GM12878 (cell line): ENCODE measurements around the gene ASNSD1. TPM values are rescaled to one million over a fixed set of nuclear protein-coding genes. Genes with fewer than 3 reads are reported as not detected.

Source experiments
- BACH1 ChIP-seq: fragments of 450-650 bp; IDR thresholded peaks from 2 replicates; pipeline ENCODE4 v1.6.1; 2017; ENCODE audit warnings: mild to moderate bottlenecking, borderline replicate concordance
- CREM ChIP-seq: IDR thresholded peaks from 2 replicates; pipeline ENCODE4 v1.6.1; 2014; ENCODE audit warnings: antibody characterized with exemption, low read depth
- E2F4 ChIP-seq: IDR thresholded peaks from 2 replicates; pipeline ENCODE4 v1.6.1; 2012; ENCODE audit warnings: low read depth, low read length, improper control_type of control experiment
- FOS ChIP-seq: IDR thresholded peaks from 3 replicates; pipeline ENCODE4 v1.6.1; 2011; ENCODE audit warnings: borderline replicate concordance; ENCODE audit not compliant: insufficient read length; ENCODE audit errors: extremely low read depth
- HCFC1 ChIP-seq: fragments of 150-350 bp; IDR thresholded peaks from 2 replicates; pipeline ENCODE4 v1.6.1; 2014; ENCODE audit warnings: low read length
- IKZF1 ChIP-seq: fragments of 450-650 bp; conservative IDR thresholded peaks from 2 replicates; pipeline ENCODE4 v1.6.1; 2017; ENCODE audit warnings: antibody characterized with exemption, mild to moderate bottlenecking
- MLLT1 ChIP-seq: fragments of 450-650 bp; IDR thresholded peaks from 2 replicates; pipeline ENCODE4 v1.6.1; 2016; ENCODE audit warnings: mild to moderate bottlenecking
- NFYB ChIP-seq: IDR thresholded peaks from 2 replicates; pipeline ENCODE4 v1.6.1; 2011; ENCODE audit warnings: low read depth, mild to moderate bottlenecking, low read length, improper control_type of control experiment, moderate library complexity; ENCODE audit not compliant: insufficient read depth
- PAX5 ChIP-seq: IDR thresholded peaks from 2 replicates; pipeline ENCODE4 v1.6.1; 2011; ENCODE audit warnings: low read depth, low read length, borderline replicate concordance
- PBX3 ChIP-seq: IDR thresholded peaks from 2 replicates; pipeline ENCODE4 v1.6.1; 2011; ENCODE audit warnings: mild to moderate bottlenecking, low read depth, low read length, moderate library complexity; ENCODE audit not compliant: insufficient replicate concordance
- PML ChIP-seq: IDR thresholded peaks from 2 replicates; pipeline ENCODE4 v1.6.1; 2012; ENCODE audit warnings: low read length, inconsistent platforms
- REST ChIP-seq: IDR thresholded peaks from 2 replicates; pipeline ENCODE4 v1.6.1; 2012; ENCODE audit warnings: mild to moderate bottlenecking, low read depth, low read length
- SMAD1 ChIP-seq: fragments of 450-650 bp; IDR thresholded peaks from 2 replicates; pipeline ENCODE4 v1.6.1; 2018; ENCODE audit warnings: mild to moderate bottlenecking, low read depth; ENCODE audit not compliant: partially characterized antibody
- SMAD5 ChIP-seq: IDR thresholded peaks from 2 replicates; pipeline ENCODE4 v1.6.1; 2016; ENCODE audit warnings: antibody characterized with exemption, low read depth
- STAT3 ChIP-seq: IDR thresholded peaks from 2 replicates; pipeline ENCODE4 v1.6.1; 2011; ENCODE audit warnings: low read depth, low read length, improper control_type of control experiment
- ZNF24 ChIP-seq: fragments of 450-650 bp; IDR thresholded peaks from 2 replicates; pipeline ENCODE4 v1.6.1; 2017; ENCODE audit warnings: antibody characterized with exemption, mild to moderate bottlenecking
- polyA plus RNA-seq, 11 experiments: library from polyadenylated mRNA; depleted of rRNA in 4 of 11; unstranded in 6 of 11; stranded (reverse) in 5 of 11; fragments of >200 nt; fragmentation: Nextera tagmentation in 4 of 11; fragmentation: Illumina TruSeq in 1 of 11; extraction: Ambion mirVana in 4 of 11; extraction: Trizol in 1 of 11; gene quantifications; 1 replicate in 1 of 11; 2 replicates in 10 of 11; pipeline versions ENCODE4 v1.2.1 to v1.2.3, GENCODE V29; 2011 to 2016; ENCODE audit warnings: inconsistent platforms in 2 of 11, missing spikeins in 2 of 11, low read depth in 1 of 11
- total RNA-seq, 4 experiments: library from RNA; depleted of rRNA in 3 of 4; stranded (reverse); fragments of >200 nt in 3 of 4; fragmentation: Illumina TruSeq in 1 of 4; extraction: Trizol in 1 of 4; gene quantifications; 2 replicates each; pipeline versions ENCODE4 v1.2.1 to v1.2.3, GENCODE V29; 2013 to 2021
- TF ChIP-seq, protein P1 (sequence below): fragments of 450-650 bp; IDR thresholded peaks from 2 replicates; pipeline ENCODE4 v1.6.1; 2016; ENCODE audit warnings: mild to moderate bottlenecking, moderate library complexity, borderline replicate concordance

The ASNSD1 gene
- total and polyA plus RNA-seq, 10 of the 15 experiments (the other 5 are each of a cell fraction or from before 2014, with no cell fraction given): 39.1 to 89.8 (median 72.1) TPM

DNA sequence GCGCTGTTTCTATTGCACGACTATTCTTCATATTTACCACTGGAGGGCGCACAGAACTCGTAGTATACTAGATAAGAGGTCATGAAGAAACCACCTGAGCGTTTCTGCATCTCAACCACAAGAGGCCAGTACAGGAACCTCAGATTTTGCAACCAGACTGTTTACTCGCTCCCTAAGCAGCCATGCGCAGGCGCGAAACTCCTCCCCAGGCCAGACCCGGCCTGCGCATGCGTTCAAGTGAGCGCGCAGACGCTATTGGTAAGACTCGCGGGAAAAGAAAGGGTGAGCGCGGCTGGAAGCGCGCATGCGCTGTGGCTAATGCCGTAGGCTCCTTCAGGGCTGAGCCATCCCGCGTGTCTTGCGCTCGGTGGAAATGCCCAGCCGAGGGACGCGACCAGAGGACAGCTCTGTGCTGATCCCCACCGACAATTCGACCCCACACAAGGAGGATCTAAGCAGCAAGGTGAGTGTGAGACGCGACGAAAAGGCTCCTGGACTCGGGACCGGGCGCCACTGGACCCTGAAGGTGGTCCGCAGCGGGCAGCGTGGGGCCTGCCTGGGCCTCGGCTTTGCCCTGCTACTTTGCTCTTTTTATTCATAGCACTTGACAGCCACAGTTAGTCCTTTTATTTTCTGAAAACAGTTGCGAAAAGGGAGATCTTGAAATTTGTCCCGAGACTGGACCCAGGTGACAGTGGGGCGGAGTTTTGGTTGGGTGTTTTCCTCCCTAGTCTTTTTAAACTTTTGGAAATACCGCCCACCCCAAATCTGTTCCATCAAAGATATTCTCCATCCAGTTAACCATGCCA is at the start of gene ASNSD1 (continued):
- TF ChIP-seq, protein P1, sequence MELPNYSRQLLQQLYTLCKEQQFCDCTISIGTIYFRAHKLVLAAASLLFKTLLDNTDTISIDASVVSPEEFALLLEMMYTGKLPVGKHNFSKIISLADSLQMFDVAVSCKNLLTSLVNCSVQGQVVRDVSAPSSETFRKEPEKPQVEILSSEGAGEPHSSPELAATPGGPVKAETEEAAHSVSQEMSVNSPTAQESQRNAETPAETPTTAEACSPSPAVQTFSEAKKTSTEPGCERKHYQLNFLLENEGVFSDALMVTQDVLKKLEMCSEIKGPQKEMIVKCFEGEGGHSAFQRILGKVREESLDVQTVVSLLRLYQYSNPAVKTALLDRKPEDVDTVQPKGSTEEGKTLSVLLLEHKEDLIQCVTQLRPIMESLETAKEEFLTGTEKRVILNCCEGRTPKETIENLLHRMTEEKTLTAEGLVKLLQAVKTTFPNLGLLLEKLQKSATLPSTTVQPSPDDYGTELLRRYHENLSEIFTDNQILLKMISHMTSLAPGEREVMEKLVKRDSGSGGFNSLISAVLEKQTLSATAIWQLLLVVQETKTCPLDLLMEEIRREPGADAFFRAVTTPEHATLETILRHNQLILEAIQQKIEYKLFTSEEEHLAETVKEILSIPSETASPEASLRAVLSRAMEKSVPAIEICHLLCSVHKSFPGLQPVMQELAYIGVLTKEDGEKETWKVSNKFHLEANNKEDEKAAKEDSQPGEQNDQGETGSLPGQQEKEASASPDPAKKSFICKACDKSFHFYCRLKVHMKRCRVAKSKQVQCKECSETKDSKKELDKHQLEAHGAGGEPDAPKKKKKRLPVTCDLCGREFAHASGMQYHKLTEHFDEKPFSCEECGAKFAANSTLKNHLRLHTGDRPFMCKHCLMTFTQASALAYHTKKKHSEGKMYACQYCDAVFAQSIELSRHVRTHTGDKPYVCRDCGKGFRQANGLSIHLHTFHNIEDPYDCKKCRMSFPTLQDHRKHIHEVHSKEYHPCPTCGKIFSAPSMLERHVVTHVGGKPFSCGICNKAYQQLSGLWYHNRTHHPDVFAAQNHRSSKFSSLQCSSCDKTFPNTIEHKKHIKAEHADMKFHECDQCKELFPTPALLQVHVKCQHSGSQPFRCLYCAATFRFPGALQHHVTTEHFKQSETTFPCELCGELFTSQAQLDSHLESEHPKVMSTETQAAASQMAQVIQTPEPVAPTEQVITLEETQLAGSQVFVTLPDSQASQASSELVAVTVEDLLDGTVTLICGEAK: peak; percentile 10; the same call in 1 of the 2 replicates
- TF ChIP-seq E2F4 (no peak), CREM (peak; percentile 6; the same call in 1 of the 2 replicates), ZNF24 (no peak), SMAD5 (peak; percentile 87; the same call in 1 of the 2 replicates), HCFC1 (peak; percentile 47), MLLT1 (0 out of 2 replicates have a peak, but pooled peaks have one; percentile 43), BACH1 (peak; percentile 67; the same call in 1 of the 2 replicates), NFYB (no peak), PML (peak; percentile 96), REST (no peak), FOS (no peak), SMAD1 (no peak), STAT3 (no peak), PAX5 (peak; percentile 45; the same call in 1 of the 2 replicates), PBX3 (no peak), IKZF1 (peak; percentile 99)
